ENCODE data around the gene YDJC.
"Not testable (repeated sequence)": the region's sequence is repeated elsewhere in the genome, so short reads cannot be mapped to it uniquely, and the experiment has no call there.

YDJC gene

GRCh38 chr22:21650823-21651520 lies 21.1 kb upstream of the YDJC start:
- no peak for DNase-seq

- DNase-seq: no peak
These were observed 20.5 kb upstream of the YDJC start for GRCh38 chr22:21650280-21650679.

DNA sequence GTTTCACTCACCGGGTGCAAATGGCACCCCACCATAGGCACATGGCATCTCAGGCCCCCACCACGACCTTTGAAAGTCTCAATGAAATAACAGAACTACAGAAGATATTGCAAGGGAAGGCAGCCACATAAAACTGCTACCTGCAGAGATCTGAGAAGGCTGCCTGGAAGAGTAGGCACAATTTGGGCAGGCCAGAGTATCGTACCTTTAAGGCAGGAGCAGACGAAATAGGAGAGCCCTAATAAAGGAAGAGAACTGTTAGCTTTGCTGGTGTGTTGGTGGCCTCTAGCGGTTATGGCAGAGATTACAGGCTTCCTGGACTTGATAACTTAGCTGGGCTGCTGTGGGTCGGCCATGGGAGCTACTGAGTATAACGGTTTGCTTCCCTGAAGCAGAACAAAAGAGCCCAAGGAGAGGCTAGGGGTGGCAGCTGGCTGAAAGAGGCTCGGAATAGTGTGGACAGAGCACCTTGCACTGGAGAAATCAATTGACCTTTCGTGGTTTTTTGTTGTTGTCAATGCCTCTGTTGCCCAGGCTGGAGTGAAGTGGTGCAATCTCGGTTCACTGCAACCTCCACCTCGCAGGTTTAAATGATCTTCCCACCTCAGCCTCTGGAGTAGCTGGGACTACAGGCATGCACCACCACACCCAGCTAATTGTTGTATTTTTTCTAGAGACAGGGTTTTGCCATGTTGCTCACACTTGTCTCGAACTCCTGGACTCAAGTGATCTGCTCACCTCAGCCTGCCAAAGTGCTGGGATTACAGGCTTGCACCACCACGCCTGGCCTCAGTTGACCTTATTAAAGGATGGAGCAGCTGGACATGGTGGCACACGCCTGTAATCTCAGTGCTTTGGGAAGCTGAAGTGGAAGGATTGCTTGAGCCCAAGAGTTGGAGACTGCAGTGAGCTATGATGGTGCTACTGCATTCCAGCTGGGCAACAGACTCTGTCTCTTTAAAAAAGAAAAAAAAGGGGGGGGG lies 17.1 kb upstream of the YDJC start:
- DNase-seq: peak; percentile 68

GRCh38 chr22:21645513-21645912 lies 15.7 kb upstream of the YDJC start:
- DNase-seq: not testable (repeated sequence)

- no peak for DNase-seq
These were observed 13.9 kb upstream of the YDJC start for GRCh38 chr22:21643533-21644357.

- DNase-seq: peak; percentile 57
These were observed 13.0 kb upstream of the YDJC start for GRCh38 chr22:21642584-21643448.

DNA sequence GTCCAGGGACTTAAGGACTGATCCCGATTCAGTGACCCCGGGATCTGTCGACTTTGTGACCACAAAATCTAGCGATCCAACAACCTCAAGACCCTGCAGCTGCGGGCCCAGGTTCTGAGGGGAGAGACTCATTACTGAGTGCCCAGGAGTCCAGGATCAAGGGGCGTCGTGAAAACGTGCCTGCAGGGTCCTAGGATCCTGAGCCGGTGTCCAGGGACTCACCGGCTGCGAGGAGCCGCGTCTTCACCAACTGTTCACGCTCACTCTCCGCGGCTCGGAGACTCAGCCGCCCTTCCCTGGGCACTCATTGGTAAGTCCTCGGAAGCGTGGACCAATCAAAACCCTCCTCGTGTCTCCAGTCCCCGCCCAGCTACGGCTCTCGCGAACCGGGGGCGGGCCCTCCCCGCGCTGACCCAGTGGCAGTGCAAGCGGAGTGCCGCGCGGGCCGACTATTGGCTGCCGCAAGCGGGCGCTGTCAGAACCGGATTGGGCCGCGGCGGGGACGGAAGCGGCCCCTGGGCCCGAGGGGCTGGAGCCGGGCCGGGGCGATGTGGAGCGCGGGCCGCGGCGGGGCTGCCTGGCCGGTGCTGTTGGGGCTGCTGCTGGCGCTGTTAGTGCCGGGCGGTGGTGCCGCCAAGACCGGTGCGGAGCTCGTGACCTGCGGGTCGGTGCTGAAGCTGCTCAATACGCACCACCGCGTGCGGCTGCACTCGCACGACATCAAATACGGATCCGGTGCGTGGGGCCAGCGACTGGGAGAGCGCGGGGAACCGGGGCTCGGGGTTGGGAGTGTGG lies 12.2 kb upstream of the YDJC start, which contains the start of gene SDF2L1:
Gene SDF2L1 (plus strand): TSS at position 514 of the 795 bp plus-strand sequence. CDS start 35 bp downstream, at position 549.
- DNase-seq: peak; percentile 93

DNA sequence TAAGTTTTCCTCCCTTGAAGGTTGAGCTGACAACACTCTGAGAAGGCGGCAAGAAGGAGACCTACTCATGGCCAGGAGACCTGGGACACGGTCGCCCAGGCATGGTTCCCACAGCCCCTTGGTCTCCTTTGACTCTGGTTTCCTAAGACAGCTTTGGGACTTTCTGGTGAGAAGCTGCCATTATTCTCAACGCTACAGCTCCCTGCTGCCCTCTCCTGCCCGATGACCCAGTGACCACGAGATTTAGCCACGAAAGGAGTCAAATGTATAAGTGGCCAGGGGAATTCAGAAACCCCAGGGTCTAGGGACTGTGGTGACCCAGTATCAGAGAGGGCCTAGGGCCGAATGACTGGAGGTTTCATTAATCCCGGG lies 11.6 kb upstream of the YDJC start:
- DNase-seq: peak; percentile 43

GRCh38 chr22:21640810-21641209 lies 11.0 kb upstream of the YDJC start:
- no peak for DNase-seq

- DNase-seq: peak; percentile 1
These were observed 9.5 kb upstream of the YDJC start for GRCh38 chr22:21639359-21639758.

DNA sequence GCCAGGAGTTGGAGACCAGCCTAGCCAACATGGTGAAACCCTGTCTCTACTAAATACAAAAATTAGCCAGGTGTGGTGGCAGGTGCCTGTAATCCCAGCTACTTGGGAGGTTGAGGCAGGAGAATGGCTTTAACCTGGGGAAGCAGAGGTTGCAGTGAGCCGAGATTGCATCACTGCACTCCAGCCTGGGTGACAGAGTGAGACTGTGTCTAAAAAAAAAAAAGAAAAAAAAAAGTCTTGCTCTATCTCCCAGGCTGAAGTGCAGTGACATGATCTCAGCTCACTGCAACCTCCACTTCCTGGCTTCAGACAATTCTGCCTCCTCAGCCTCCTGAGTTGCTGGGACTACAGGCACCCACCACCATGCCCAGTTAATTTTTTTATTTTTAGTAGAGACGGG lies 7.6 kb upstream of the YDJC start:
- DNase-seq: not testable (repeated sequence)

DNA sequence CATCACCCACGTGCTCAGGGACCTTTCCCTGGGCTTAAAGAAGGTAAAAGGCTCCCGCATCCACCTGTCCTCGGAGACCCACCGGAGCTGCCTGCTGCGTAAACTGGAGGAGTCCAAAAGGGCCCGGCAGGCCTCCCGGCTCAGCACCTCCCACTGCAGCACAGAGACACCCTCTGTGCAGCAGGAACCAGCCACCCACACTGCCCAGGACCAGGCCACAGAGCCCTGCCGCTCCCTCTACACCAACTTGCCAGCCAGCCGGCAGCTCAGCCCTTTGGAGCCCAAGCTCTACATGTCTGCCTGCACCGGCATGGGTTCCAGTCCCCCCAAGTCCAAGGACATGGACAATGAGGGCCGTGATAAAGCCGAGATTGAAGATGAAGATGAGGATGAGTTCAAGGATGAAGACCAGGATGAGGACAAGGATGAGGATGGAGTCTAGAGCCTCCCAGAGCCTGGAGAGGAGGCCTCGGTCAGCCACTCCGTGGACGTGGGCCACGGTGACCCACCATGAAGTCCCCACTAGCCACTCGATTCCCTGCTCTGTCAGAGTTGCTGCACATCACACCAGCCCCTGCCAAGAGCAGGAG lies 6.9 kb upstream of the YDJC start:
- DNase-seq: no peak

- DNase-seq: no peak
These were observed 6.1 kb upstream of the YDJC start for GRCh38 chr22:21635771-21636510.

DNA sequence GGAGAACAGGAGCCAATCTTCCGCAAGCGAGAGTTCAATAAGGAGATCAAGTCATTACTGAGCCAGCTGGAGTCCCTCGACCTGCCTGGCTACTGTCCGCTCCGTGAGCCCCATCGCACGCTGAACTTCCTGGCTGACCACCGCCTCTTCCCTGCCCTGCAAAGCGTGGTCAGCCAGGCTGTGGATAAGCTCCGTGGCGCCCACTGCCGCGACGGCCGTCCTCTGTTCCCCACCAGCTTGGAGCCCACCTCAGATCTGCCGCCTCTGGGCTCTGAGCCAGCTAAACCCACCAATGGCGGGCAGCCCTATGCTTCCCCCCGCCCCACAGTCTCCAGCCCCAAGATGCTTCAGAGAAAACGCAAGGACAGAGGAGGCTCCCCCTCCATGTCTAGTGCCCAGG lies 5.0 kb upstream of the YDJC start:
- DNase-seq: no peak

GRCh38 chr22:21634081-21634480 lies 4.3 kb upstream of the YDJC start:
- no peak for DNase-seq

DNA sequence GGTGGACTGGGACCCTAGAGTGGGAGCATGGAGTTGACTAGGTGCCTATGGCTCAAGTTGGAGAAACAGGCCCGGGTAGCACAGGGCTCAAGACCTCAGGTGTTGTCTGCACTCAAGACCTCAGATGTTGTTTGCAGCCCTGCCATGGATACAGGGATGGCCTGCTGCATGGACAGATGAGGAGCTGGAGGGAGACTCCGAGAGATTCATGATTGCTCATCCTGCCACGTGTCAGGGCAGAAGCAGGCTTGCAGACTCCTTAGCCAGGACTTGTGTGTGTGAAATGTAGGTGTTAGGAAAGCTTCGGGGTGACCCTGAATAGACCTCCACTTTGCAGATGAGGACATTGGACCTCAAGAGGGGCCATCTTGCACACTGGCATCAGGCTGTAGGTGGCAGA lies 3.7 kb upstream of the YDJC start:
- DNase-seq: no peak

DNA sequence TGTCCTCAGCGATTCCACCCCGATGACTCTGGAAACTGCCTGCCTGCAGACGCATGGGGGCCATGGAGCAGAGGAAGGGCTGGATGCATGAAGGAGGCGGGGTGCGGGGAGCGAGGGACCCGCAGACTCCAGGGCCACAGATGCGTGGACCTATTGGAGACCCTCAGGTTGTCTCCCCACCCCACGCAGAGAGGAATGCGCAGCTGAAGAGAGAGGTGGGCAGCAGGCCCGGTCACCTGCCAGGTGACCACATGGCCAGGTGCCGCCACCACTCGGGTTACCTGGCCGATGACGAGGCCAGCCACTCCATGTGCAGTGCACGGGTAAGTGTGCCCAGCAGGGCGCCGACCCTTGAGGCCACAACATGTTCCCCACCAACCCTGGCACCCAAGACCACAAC lies 3.1 kb upstream of the YDJC start:
- DNase-seq: no peak

- DNase-seq: no peak
These were observed 2.5 kb upstream of the YDJC start, which contains the start of gene CCDC116 for GRCh38 chr22:21632237-21632895. Gene CCDC116, plus strand, starts transcription at chr22:21632760. Its CDS starts 422 bp downstream, at chr22:21633182.

DNA sequence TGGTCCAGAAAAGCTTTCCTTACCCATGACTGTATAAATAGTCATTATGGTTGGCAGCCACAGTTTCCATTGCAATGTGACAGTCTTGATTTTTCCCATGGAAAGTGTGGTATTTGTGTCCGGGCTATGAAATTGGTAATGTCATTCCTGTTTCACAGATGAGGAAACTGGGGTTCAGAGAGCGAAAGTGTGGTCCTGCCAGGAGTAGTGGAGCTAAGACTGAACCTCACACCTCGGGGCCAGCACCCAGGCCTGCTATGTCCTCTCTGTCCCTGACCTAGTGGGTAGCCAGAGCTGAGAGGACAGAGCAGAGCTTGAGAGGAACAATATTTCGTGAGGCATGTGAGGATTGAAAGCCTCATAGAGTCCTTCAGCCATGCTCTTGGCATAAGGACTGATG lies 1.2 kb upstream of the YDJC start:
- DNase-seq: no peak
